ENCODE data around the gene TBXT.
"Not testable (repeated sequence)": the region's sequence is repeated elsewhere in the genome, so short reads cannot be mapped to it uniquely, and the experiment has no call there.

TBXT gene, protein sequence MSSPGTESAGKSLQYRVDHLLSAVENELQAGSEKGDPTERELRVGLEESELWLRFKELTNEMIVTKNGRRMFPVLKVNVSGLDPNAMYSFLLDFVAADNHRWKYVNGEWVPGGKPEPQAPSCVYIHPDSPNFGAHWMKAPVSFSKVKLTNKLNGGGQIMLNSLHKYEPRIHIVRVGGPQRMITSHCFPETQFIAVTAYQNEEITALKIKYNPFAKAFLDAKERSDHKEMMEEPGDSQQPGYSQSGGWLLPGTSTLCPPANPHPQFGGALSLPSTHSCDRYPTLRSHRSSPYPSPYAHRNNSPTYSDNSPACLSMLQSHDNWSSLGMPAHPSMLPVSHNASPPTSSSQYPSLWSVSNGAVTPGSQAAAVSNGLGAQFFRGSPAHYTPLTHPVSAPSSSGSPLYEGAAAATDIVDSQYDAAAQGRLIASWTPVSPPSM

DNA sequence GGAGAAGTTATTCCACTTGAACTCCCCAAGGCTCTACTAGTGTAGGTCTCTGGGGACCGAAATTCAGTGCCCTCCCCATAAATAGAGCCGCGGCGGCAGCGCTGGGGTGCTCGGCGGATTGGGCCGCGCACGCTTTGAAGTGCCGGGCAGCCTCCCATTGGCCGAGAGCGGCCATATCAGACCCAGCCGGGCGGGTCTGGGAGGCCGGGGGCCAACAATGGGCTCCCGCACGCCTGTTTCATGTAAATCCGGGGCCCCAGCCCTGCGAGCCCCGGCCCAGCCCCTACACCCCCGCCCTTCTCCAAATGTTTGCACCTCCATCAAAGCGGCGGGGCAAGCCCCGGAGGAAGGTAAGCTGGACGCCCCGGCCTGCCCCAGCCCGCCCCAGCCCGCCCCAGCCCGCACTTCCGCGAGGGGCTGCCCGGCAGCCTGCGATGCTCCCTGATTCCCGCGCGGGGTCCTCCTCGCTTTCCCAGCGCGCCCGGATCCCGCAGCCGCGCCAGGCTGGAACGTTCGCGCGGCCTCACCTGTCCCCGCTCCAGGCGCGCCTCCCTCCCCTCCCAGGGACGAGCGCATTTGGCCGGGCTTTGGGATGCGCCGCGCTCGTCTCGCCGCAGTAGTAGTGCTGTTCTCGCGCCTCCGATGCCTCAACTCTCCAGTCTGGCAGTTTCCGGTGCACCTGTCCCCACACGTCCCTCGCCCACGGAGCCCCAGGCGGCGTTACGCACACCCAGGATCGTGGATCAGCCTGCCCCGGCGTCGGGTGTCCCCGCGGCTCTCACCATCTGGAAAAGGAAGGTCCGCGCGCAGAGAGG lies at the start of gene TBXT:
Gene TBXT, minus strand, starts transcription at position 51 of the 815 bp plus-strand sequence. CDS start 260 bp downstream, outside the sequence.
- no peak for DNase-seq (ENCODE audit: low read depth in 2 of 2, low spot score in 1 of 2)

DNA sequence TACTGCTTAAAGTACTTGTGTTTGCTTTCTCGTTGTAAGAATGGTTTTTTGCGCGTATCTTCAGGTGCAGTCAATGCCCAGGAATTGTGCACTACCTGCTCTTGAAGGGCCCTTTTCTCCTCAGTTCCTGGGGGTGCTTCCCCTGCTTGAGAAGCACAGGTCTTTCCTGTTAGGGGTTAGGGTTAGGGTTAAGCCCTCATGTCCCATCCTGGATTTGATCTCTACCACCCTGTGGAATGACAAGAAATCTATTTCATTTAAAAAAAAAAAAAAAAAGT lies 39.6 kb upstream of the TBXT start:
- DNase-seq (ENCODE audit: low read depth in 2 of 2, low spot score in 1 of 2): no peak

- DNase-seq (ENCODE audit: low read depth in 2 of 2, low spot score in 1 of 2): no peak
Measured at GRCh38 chr6:166206510-166207283, 39.0 kb upstream of the TBXT start.

- DNase-seq (ENCODE audit: low read depth in 2 of 2, low spot score in 1 of 2): no peak
Measured at GRCh38 chr6:166206066-166206465, 38.4 kb upstream of the TBXT start.

DNA sequence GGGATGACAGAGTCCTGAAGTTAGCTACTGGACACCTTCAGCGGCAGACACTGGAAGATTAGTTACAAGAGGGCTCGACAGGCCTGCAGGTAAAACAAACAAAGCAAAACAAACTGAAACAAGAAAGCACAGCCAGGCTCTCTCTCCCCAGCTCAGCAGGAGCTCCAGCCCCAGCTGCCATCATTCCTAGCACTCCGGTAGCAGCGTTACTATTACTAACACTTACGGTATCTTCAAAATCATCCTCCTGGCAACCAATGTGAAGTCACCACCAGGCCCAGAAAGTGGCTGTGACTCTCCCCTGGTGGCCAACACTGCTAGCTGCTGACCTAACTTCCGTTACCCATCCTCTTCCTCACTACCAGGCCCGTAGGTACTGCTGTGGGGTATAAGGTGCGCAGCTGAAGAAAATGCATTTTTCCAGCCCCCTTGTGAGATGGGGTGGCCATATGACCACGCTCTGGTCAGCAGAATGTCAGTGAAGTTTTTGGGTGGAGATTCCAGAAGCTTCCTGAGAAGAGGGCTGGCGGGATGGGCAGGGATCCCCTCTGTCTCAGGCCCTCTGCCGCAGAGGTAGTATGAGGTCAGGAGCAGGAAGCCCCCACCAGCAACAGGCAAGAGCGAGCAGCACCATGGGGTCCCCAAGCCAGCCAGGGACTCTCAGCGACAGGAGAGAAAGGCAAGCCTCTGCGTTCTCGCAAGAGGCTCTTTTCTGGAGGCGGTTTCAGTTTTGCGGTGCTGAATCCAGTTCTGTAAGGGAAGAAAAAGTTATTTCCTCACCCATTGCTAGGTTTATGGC lies 37.4 kb upstream of the TBXT start:
- DNase-seq (ENCODE audit: low read depth in 2 of 2, low spot score in 1 of 2): no peak

GRCh38 chr6:166203641-166204222 lies 36.1 kb upstream of the TBXT start:
- no peak for DNase-seq (ENCODE audit: low read depth in 2 of 2, low spot score in 1 of 2)

DNA sequence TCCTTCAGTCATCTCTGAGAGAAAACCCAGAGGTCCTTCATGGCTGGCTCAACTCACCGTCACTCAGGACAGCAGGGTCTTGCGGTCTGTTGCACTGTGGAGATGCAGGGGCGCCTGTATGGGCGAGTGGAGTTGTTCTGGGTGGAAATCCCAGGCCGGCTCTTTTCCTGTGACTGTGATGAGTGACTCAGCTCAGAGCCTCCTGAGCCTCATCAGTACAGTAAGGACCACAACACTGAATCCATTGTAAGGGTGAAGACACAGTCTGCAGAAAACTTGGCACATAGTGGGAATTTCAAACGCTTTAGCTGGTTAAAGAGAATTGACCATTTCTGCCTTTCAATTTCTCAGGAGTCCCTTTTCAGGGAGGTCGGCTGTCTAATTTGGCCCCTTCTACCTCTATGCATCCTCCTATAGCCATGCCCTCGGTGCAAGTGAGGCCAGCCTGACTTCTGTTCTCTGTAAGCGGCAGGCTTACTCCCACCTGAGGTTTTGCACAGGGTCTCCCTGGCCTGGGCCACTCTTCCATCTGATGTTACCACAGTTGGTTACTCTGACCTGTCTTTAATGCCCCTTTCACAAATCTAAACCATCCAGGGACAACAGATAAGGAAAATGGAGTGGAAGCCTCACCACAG lies 35.5 kb upstream of the TBXT start:
- DNase-seq (ENCODE audit: low read depth in 2 of 2, low spot score in 1 of 2): no peak

DNA sequence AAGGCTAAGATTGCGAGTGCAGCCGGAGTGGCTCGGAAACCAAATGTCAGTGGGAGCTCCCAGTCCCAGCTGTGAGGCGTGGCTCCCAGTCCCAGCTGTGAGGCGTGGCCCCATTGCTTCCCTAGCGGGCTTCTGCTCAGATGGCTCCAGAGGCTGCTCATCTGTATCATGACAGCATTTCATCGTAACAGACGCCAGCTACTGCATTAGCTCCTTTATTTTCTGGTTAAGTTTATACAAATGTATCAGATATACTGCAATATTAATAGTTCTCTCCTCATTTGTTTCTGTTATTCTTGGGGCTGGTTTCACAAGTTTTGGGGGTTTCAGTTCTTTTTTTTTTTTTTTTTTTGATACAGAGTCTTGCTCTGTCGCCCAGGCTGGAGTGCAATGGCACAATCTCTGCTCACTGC lies 34.7 kb upstream of the TBXT start:
- DNase-seq (ENCODE audit: low read depth in 2 of 2, low spot score in 1 of 2): no peak

DNA sequence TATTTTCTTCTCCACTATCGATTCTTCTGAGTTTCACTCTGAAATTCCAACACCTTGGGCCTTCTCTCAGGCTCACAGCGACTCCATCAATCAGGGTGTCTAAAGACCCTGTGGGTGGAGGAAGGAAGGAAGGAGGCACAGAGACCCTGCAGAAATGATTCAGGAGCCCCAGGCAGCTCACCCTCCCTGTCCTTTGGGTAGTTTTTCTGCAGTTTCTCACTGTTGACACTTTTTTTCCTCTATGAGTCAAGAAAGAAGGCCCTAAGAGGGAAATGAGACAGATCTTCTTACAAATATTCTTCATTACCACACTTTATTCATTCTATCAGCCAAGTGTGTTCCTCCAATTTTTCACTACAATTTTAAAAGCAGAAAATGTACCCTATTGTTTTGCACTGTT lies 34.2 kb upstream of the TBXT start:
- DNase-seq (ENCODE audit: low read depth in 2 of 2, low spot score in 1 of 2): no peak

GRCh38 chr6:166197361-166197760 lies 29.7 kb upstream of the TBXT start:
- DNase-seq (ENCODE audit: low read depth in 2 of 2, low spot score in 1 of 2): no peak

- no peak for DNase-seq (ENCODE audit: low read depth in 2 of 2, low spot score in 1 of 2)
Measured at GRCh38 chr6:166195860-166196238, 28.2 kb upstream of the TBXT start.

- no peak for DNase-seq (ENCODE audit: low read depth in 2 of 2, low spot score in 1 of 2)
Measured at GRCh38 chr6:166194914-166195859, 27.5 kb upstream of the TBXT start.

DNA sequence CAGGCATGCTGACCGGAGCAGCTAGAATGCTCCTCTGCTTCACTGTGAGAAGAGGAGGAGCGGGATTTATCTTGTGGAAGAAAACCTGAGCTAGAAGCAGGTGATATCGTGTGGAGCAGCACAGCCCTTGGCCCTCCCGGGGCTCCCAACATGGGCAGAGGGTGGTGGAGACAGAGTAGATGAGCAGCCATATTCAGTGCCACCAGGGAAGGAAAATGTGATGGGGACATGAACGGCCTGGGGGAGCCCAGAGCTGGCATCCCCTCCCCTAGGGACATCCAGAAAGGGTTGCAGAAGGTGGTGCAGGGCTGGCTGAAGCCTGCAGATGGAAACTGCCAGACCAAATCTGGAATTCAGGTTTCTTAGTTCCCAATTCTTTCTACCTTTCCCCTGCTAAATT lies 24.9 kb upstream of the TBXT start:
- DNase-seq (ENCODE audit: low read depth in 2 of 2, low spot score in 1 of 2): no peak

- no peak for DNase-seq (ENCODE audit: low read depth in 2 of 2, low spot score in 1 of 2)
Measured at GRCh38 chr6:166192136-166192535, 24.5 kb upstream of the TBXT start.

DNA sequence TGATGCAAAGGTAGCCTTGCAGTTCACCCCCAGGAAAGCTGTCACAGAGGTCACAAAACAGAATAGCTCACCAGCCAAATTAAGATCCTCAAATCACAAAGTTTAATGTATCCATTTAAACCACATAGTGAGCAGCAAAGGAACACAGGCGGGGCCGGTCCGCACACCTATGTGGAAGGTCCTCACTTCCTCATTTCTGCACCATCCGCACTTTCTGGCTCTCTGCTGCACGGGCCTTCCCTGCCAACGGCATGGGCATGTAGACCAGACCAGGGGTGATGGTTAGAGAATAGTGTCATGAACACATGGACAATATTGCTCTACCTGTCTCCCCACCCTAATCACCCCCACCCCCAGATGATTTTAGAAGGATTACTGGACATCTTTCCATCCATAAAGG lies 12.1 kb upstream of the TBXT start:
- no peak for DNase-seq (ENCODE audit: low read depth in 2 of 2, low spot score in 1 of 2)

- no peak for DNase-seq (ENCODE audit: low read depth in 2 of 2, low spot score in 1 of 2)
Measured at GRCh38 chr6:166176106-166176505, 8.5 kb upstream of the TBXT start.

DNA sequence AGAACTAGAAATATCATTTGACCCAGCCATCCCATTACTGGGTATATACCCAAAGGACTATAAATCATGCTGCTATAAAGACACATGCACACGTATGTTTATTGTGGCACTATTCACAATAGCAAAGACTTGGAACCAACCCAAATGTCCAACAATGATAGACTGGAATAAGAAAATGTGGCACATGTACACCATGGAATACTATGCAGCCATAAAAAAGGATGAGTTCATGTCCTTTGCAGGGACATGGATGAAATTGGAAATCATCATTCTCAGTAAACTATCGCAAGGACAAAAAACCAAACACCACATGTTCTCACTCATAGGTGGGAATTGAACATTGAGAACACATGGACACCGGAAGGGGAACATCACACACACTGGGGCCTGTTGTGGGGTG lies 7.4 kb upstream of the TBXT start:
- not testable (repeated sequence) for DNase-seq (ENCODE audit: low read depth in 2 of 2, low spot score in 1 of 2)

GRCh38 chr6:166174031-166174430 lies 6.4 kb upstream of the TBXT start:
- DNase-seq (ENCODE audit: low read depth in 2 of 2, low spot score in 1 of 2): no peak

Measured in stimulated activated CD8-positive, alpha-beta memory T cell treated with anti-CD3 and anti-CD28 coated beads, Interleukin-4, amount 100 ng/mL, for 1 hour (primary cell).